Endodermal cell (in vitro differentiated cells): ENCODE results near the gene MCTP1. TPM values are rescaled to one million over a fixed set of nuclear protein-coding genes. Genes with fewer than 3 reads are reported as not detected.

Experiments
- DNase-seq: peaks from one replicate; pipeline ENCODE4 v3.0.0-alpha.2; 2017
- H3K27ac ChIP-seq: 2 replicates; pipeline ENCODE4 v1.5.1; 2013; ENCODE audit warnings: mild to moderate bottlenecking, low read depth, low read length, moderate library complexity
- H3K27me3 ChIP-seq: 2 replicates; pipeline ENCODE4 v1.6.1; 2013; ENCODE audit warnings: mild to moderate bottlenecking, low read length, moderate library complexity; ENCODE audit not compliant: insufficient read depth, control insufficient read depth, poor library complexity, severe bottlenecking
- H3K36me3 ChIP-seq: 2 replicates; pipeline ENCODE4 v1.7.0; 2013; ENCODE audit warnings: mild to moderate bottlenecking, low read length, moderate library complexity; ENCODE audit not compliant: control insufficient read depth, insufficient read depth
- H3K4me1 ChIP-seq: one replicate; pipeline ENCODE4 v1.7.0; 2013; ENCODE audit warnings: low read length; ENCODE audit not compliant: control insufficient read depth, insufficient read depth
- H3K4me3 ChIP-seq: 2 replicates; pipeline ENCODE4 v1.5.1; 2013; ENCODE audit warnings: mild to moderate bottlenecking, low read length, moderate library complexity
- H3K9ac ChIP-seq: 2 replicates; pipeline ENCODE4 v1.6.1; 2013; ENCODE audit warnings: mild to moderate bottlenecking, low read length, moderate library complexity; ENCODE audit not compliant: poor library complexity, severe bottlenecking; ENCODE audit errors: extremely low read depth
- H3K9me3 ChIP-seq: 2 replicates; pipeline ENCODE4 v1.6.1; 2013; ENCODE audit warnings: mild to moderate bottlenecking, low read length, moderate library complexity; ENCODE audit not compliant: control insufficient read depth
- H3K27ac Mint-ChIP-seq: 2 replicates; pipeline ENCODE4 v1.8.0; 2020; ENCODE audit warnings: mixed read lengths
- H3K27me3 Mint-ChIP-seq: 2 replicates; pipeline ENCODE4 v1.8.0; 2021; ENCODE audit warnings: mild to moderate bottlenecking, mixed read lengths; ENCODE audit not compliant: insufficient read depth
- H3K36me3 Mint-ChIP-seq: 2 replicates; pipeline ENCODE4 v1.8.0; 2020; ENCODE audit warnings: low read depth, mixed read lengths
- H3K4me1 Mint-ChIP-seq: 2 replicates; pipeline ENCODE4 v1.8.0; 2020; ENCODE audit warnings: mixed read lengths
- H3K4me3 Mint-ChIP-seq: 2 replicates; pipeline ENCODE4 v1.8.0; 2020; ENCODE audit warnings: mild to moderate bottlenecking, moderate library complexity, mixed read lengths
- H3K9me3 Mint-ChIP-seq: 2 replicates; pipeline ENCODE4 v1.8.0; 2020; ENCODE audit warnings: mild to moderate bottlenecking, mixed read lengths
- WGBS, 2 experiments: methylation state at CpG; one replicate each; pipeline versions ENCODE4 v1.1.5 to v1.1.7; 2013; ENCODE audit warnings: missing lambda C conversion rate in 2 of 2, mixed read lengths in 1 of 2; ENCODE audit not compliant: insufficient coverage in 1 of 2, insufficient read length in 1 of 2; 5-methylcytosine and 5-hydroxymethylcytosine counted together
- total RNA-seq, 2 donors: library from RNA; stranded (reverse); fragmentation: NEBNext Ultra II Directional in 1 of 2; extraction: Animal tissue kit (Norgen Biotek cat#: 25700) in 1 of 2; gene quantifications; 2 replicates in 1 of 2; 3 replicates in 1 of 2; pipeline ENCODE4 v1.2.1, GENCODE V29; 2021
- TF ChIP-seq, protein P1 (sequence below): fragments of 200-600 bp; sonication (generic); conservative IDR thresholded peaks from 2 replicates; pipeline ENCODE4 v1.5.0; 2021; ENCODE audit warnings: antibody characterized with exemption, mild to moderate bottlenecking

MCTP1 gene
- total RNA-seq, 2 donors from 2014 or later = 0.71 to 3.7 TPM

DNA sequence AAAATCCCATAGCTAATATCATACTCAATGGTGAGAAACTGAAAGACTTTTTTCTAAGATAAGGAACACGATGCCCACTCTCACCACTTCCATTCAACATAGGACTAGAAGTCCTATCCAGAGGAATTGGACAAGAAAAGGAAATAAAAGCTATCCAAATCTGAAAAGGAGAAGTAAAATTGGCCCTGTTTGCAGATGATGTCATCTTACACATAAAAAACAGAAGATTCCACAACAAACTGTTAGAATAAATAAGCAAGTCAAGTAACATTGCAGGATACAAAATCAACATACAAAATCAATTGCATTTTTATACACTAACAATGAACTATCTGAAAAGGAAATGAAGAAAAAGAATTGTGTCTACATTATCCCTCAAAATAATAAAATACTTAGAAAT lies 308.0 kb downstream of the MCTP1 start:
- Mint-ChIP-seq H3K27me3 (no peaks in the 10 kb centered on the region), H3K9me3 (peaks cover 15% of the 10 kb centered on the region), H3K36me3 (no peaks in the 10 kb centered on the region), H3K4me1 (no peaks in the 10 kb centered on the region), H3K27ac (no peak overlapping the region), H3K4me3 (no peak overlapping the region)
- H3K36me3 ChIP-seq = no peaks in the 10 kb centered on the region
- H3K9me3 ChIP-seq = peaks cover 7% of the 10 kb centered on the region
- WGBS, 2 experiments = 83% methylated on average over 1 of the region's 1 CpG; no CpG with 5 or more reads in 1 of the 2 experiments
- DNase-seq = no peak
- H3K27me3 ChIP-seq = no peaks in the 10 kb centered on the region
- H3K4me3 ChIP-seq = no peak overlapping the region
- TF ChIP-seq, protein P1, sequence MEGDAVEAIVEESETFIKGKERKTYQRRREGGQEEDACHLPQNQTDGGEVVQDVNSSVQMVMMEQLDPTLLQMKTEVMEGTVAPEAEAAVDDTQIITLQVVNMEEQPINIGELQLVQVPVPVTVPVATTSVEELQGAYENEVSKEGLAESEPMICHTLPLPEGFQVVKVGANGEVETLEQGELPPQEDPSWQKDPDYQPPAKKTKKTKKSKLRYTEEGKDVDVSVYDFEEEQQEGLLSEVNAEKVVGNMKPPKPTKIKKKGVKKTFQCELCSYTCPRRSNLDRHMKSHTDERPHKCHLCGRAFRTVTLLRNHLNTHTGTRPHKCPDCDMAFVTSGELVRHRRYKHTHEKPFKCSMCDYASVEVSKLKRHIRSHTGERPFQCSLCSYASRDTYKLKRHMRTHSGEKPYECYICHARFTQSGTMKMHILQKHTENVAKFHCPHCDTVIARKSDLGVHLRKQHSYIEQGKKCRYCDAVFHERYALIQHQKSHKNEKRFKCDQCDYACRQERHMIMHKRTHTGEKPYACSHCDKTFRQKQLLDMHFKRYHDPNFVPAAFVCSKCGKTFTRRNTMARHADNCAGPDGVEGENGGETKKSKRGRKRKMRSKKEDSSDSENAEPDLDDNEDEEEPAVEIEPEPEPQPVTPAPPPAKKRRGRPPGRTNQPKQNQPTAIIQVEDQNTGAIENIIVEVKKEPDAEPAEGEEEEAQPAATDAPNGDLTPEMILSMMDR = no peak
- no peak overlapping the region for H3K9ac ChIP-seq
- no peak overlapping the region for H3K27ac ChIP-seq
- H3K4me1 ChIP-seq = no peaks in the 10 kb centered on the region

DNA sequence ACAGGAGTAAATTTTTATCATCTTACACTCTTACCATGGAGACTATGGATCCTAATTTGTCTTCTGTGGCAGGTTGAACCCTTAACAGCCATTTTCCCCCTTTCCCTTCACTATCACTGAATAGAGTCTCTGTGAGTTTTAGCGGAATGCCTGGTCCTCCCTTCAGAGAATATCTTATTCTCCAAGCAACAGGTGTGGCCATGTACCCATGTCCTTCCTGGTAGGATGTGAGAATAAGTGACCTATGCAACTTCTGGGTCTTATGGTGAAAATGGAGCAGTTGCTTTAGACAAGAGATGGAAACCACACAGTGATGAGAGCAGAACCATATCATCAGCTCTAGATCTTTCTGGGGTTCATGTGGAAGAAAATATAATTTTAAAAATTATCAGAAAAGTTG lies 312.6 kb downstream of the MCTP1 start:
- DNase-seq = no peak
- WGBS, 2 experiments = 83% methylated on average over 1 of the region's 1 CpG; no CpG with 5 or more reads in 1 of the 2 experiments
- TF ChIP-seq, protein P1 = no peak
- Histone ChIP-seq H3K27me3 (no peaks in the 10 kb centered on the region), H3K9ac (no peak overlapping the region), H3K36me3 (no peaks in the 10 kb centered on the region), H3K9me3 (peaks cover 2% of the 10 kb centered on the region), H3K4me3 (no peak overlapping the region), H3K4me1 (no peaks in the 10 kb centered on the region), H3K27ac (no peak overlapping the region)
- peaks cover 11% of the 10 kb centered on the region for H3K9me3 Mint-ChIP-seq
- H3K27me3 Mint-ChIP-seq = no peaks in the 10 kb centered on the region
- H3K4me1 Mint-ChIP-seq = no peaks in the 10 kb centered on the region
- H3K4me3 Mint-ChIP-seq = no peak overlapping the region
- H3K27ac Mint-ChIP-seq = no peak overlapping the region
- no peaks in the 10 kb centered on the region for H3K36me3 Mint-ChIP-seq

DNA sequence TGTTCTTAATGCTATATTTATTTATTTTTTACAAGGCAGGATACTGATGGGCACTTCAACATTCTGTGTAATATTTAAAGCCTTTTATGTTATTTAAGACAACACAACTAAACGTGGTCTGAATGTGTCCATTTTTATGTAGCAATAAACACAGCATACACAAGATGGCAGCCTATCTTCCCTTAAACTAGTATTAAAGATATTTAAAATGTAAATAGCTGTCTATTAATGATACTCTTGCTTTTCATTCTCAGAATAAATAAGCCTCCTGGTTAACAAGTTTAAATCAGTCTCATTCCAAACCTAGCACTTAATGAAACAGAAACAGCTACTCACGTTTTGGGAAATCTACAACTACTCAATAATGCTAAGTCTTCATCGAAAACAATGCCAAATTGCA lies 315.7 kb downstream of the MCTP1 start:
- Mint-ChIP-seq H3K27ac (no peak overlapping the region), H3K36me3 (no peaks in the 10 kb centered on the region), H3K9me3 (no peaks in the 10 kb centered on the region), H3K27me3 (no peaks in the 10 kb centered on the region), H3K4me3 (no peak overlapping the region), H3K4me1 (no peaks in the 10 kb centered on the region)
- Histone ChIP-seq H3K4me3 (no peak overlapping the region), H3K9ac (no peak overlapping the region), H3K27me3 (no peaks in the 10 kb centered on the region), H3K27ac (no peak overlapping the region), H3K9me3 (no peaks in the 10 kb centered on the region), H3K4me1 (no peaks in the 10 kb centered on the region), H3K36me3 (no peaks in the 10 kb centered on the region)
- DNase-seq = no peak
- TF ChIP-seq, protein P1 = peak; percentile 48
- WGBS, 2 experiments = 34% methylated on average over 3 of the region's 3 CpGs; no CpG with 5 or more reads in 1 of the 2 experiments
